Measurements from ENCODE around the gene DUSP10. TPM values are rescaled to one million over a fixed set of nuclear protein-coding genes. Genes with fewer than 3 reads are reported as not detected.
A peak's percentile ranks its signal among the peaks of the same experiment; 100 is the strongest.

Gene DUSP10
- total RNA-seq, 2 experiments from 2014 or later = 12.1 to 13.0 TPM

GRCh38 chr1:221765527-221765926 is 23.6 kb upstream of the DUSP10 start:
- CTCF ChIA-PET = interaction anchor here (1.2 to 1.8 kb wide), 2 partner anchors 11 to 23 kb away, joined by 4 to 7 read pairs; partner anchors contain the start of gene DUSP10
- H3K27ac Mint-ChIP-seq = no peak overlapping the region
- DNase-seq (no peak), ATAC-seq (no peak)
- H3K27me3 Mint-ChIP-seq (ENCODE audit: low read depth) = no peaks in the 10 kb centered on the region
- H3K4me3 Mint-ChIP-seq = no peak overlapping the region
- H3K9me3 Mint-ChIP-seq (ENCODE audit: insufficient read depth) = no peaks in the 10 kb centered on the region
- no peaks in the 10 kb centered on the region for H3K36me3 Mint-ChIP-seq (ENCODE audit: low read depth)
- POLR2A ChIA-PET = no interaction called here
- H3K4me1 Mint-ChIP-seq (ENCODE audit: low read depth) = peaks cover 38% of the 10 kb centered on the region

GRCh38 chr1:221762121-221762520 is 20.2 kb upstream of the DUSP10 start:
- peaks cover 2% of the 10 kb centered on the region for H3K36me3 Mint-ChIP-seq (ENCODE audit: low read depth)
- H3K4me3 Mint-ChIP-seq = no peak overlapping the region
- no peak for ATAC-seq
- H3K27ac Mint-ChIP-seq = no peak overlapping the region
- peaks cover 50% of the 10 kb centered on the region for H3K4me1 Mint-ChIP-seq (ENCODE audit: low read depth)
- POLR2A ChIA-PET = interaction anchor here (1.0 to 1.2 kb wide), 2 partner anchors 20 to 74 kb away, joined by 3 read pairs; partner anchors contain the start of gene DUSP10
- no peaks in the 10 kb centered on the region for H3K27me3 Mint-ChIP-seq (ENCODE audit: low read depth)
- CTCF ChIA-PET = interaction anchor here (0.7 to 2.4 kb wide), 5 partner anchors 12 to 62 kb away, joined by 3 to 11 read pairs (median 4); no protein-coding TSS in a partner anchor
- peaks cover 4% of the 10 kb centered on the region for H3K9me3 Mint-ChIP-seq (ENCODE audit: insufficient read depth)
- DNase-seq = no peak

DNA sequence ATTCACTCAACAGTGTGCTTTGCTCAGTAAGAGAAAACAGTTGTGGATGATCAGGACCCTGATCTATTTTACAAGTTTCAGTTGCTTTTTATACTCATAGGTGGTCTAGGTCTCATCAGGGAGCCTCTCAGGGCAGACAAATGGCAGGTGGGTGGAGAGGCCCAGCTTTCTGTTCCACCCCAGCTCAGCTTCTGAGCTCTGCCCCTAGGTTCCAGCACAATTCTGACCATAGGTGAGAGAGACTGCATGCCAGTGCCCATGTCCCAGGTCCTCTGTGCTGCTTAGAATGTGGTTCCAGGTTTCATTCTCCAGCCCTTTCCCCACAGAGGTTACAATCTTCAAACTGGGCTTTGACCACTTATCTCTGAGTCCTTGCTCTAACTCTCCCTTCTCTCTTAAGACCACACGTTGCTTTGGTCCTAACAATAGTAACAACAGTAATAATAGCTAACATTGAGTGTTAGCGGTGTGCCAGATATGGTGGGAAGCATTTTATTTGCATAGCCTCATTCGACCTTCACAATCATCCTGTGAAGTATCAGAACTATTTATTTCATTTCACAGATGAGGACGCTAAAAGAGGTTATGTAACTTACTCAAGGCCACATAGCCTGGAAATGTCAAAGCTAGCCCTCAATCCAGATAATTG is 19.6 kb upstream of the DUSP10 start:
- ATAC-seq (no peak), DNase-seq (no peak)
- peaks cover 7% of the 10 kb centered on the region for H3K9me3 Mint-ChIP-seq (ENCODE audit: insufficient read depth)
- H3K36me3 Mint-ChIP-seq (ENCODE audit: low read depth) = peaks cover 2% of the 10 kb centered on the region
- H3K27me3 Mint-ChIP-seq (ENCODE audit: low read depth) = no peaks in the 10 kb centered on the region
- ChIA-PET POLR2A (interaction anchor here (1.0 kb wide), 2 partner anchors 20 to 73 kb away, joined by 3 to 5 read pairs; partner anchors contain the start of gene DUSP10), CTCF (interaction anchor here (0.7 to 2.4 kb wide), 6 partner anchors 10 to 63 kb away, joined by 3 to 11 read pairs (median 4); no protein-coding TSS in a partner anchor)
- H3K4me1 Mint-ChIP-seq (ENCODE audit: low read depth) = peaks cover 48% of the 10 kb centered on the region
- H3K4me3 Mint-ChIP-seq = no peak overlapping the region
- H3K27ac Mint-ChIP-seq = no peak overlapping the region

- peaks cover 7% of the 10 kb centered on the region for H3K9me3 Mint-ChIP-seq (ENCODE audit: insufficient read depth)
- no peaks in the 10 kb centered on the region for H3K27me3 Mint-ChIP-seq (ENCODE audit: low read depth)
- H3K27ac Mint-ChIP-seq = no peak overlapping the region
- no peak for DNase-seq
- peaks cover 2% of the 10 kb centered on the region for H3K36me3 Mint-ChIP-seq (ENCODE audit: low read depth)
- POLR2A ChIA-PET = interaction anchor here (1.0 kb wide), 1 partner anchor 19 kb away, joined by 5 read pairs; the partner anchor contains the start of gene DUSP10
- H3K4me3 Mint-ChIP-seq = no peak overlapping the region
- peaks cover 50% of the 10 kb centered on the region for H3K4me1 Mint-ChIP-seq (ENCODE audit: low read depth)
- CTCF ChIA-PET = interaction anchor here (0.8 to 2.4 kb wide), 3 partner anchors 10 to 18 kb away, joined by 4 to 11 read pairs (median 6); no protein-coding TSS in a partner anchor
- no peak for ATAC-seq
Measured at GRCh38 chr1:221760911-221761310, 19.0 kb upstream of the DUSP10 start.

DNA sequence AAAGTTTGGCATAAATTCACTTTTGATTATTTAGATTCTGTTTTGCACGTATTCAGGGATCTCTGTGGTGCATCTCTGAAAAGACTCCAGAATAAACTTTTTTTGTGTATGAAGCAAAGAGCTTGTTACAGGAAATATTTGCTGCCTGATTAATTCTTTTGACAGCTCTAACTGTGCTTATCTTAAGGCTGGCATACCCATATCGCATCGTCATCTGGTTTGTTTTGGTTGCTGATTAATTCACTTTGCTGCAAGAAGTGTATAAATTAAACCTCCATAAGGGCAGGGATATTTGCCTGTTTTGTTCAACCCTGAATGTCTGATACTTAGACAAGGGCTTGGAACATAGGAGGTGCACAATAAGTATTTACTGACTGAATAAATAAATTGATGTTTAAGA is 17.5 kb upstream of the DUSP10 start:
- Mint-ChIP-seq H3K27me3 (ENCODE audit: low read depth) (no peaks in the 10 kb centered on the region), H3K36me3 (ENCODE audit: low read depth) (peaks cover 8% of the 10 kb centered on the region), H3K27ac (no peak overlapping the region), H3K4me1 (ENCODE audit: low read depth) (peaks cover 53% of the 10 kb centered on the region), H3K4me3 (no peak overlapping the region), H3K9me3 (ENCODE audit: insufficient read depth) (peaks cover 7% of the 10 kb centered on the region)
- CTCF ChIA-PET = interaction anchor here (0.9 to 3.0 kb wide), 5 partner anchors 9 to 696 kb away, joined by 3 to 18 read pairs (median 3); partner anchors contain the start of gene DUSP10
- ATAC-seq (no peak), DNase-seq (no peak)
- POLR2A ChIA-PET = interaction anchor here (1.1 to 1.5 kb wide), 2 partner anchors 16 to 68 kb away, joined by 3 to 4 read pairs; no protein-coding TSS in a partner anchor

GRCh38 chr1:221758455-221758854 is 16.6 kb upstream of the DUSP10 start:
- H3K4me3 Mint-ChIP-seq = no peak overlapping the region
- H3K4me1 Mint-ChIP-seq (ENCODE audit: low read depth) = peaks cover 61% of the 10 kb centered on the region
- ATAC-seq (no peak), DNase-seq (no peak)
- H3K27me3 Mint-ChIP-seq (ENCODE audit: low read depth) = no peaks in the 10 kb centered on the region
- H3K9me3 Mint-ChIP-seq (ENCODE audit: insufficient read depth) = peaks cover 14% of the 10 kb centered on the region
- H3K36me3 Mint-ChIP-seq (ENCODE audit: low read depth) = peaks cover 15% of the 10 kb centered on the region
- ChIA-PET POLR2A (interaction anchor here (1.1 to 1.5 kb wide), 2 partner anchors 15 to 69 kb away, joined by 3 to 4 read pairs; no protein-coding TSS in a partner anchor), CTCF (interaction anchor here (0.9 to 3.0 kb wide), 6 partner anchors 15 to 697 kb away, joined by 3 to 18 read pairs (median 4); partner anchors contain the start of gene DUSP10)
- H3K27ac Mint-ChIP-seq = peak overlapping the region; percentile 35

GRCh38 chr1:221756830-221757551 is 15.1 kb upstream of the DUSP10 start:
- H3K27ac Mint-ChIP-seq = no peak overlapping the region
- CTCF ChIA-PET = interaction anchor here (1.3 to 3.0 kb wide), 3 partner anchors 14 to 252 kb away, joined by 5 to 18 read pairs (median 9); partner anchors contain the start of gene DUSP10
- H3K4me3 Mint-ChIP-seq = no peak overlapping the region
- peaks cover 18% of the 10 kb centered on the region for H3K9me3 Mint-ChIP-seq (ENCODE audit: insufficient read depth)
- POLR2A ChIA-PET = interaction anchor here (0.6 to 1.2 kb wide), 3 partner anchors 17 to 70 kb away, joined by 3 to 4 read pairs (median 4); no protein-coding TSS in a partner anchor
- H3K36me3 Mint-ChIP-seq (ENCODE audit: low read depth) = peaks cover 19% of the 10 kb centered on the region
- no peak for ATAC-seq
- no peak for DNase-seq
- peaks cover 66% of the 10 kb centered on the region for H3K4me1 Mint-ChIP-seq (ENCODE audit: low read depth)
- no peaks in the 10 kb centered on the region for H3K27me3 Mint-ChIP-seq (ENCODE audit: low read depth)

GRCh38 chr1:221753828-221754188 is 11.9 kb upstream of the DUSP10 start:
- peaks cover 49% of the 10 kb centered on the region for H3K4me1 Mint-ChIP-seq (ENCODE audit: low read depth)
- peaks cover 27% of the 10 kb centered on the region for H3K36me3 Mint-ChIP-seq (ENCODE audit: low read depth)
- peaks cover 25% of the 10 kb centered on the region for H3K9me3 Mint-ChIP-seq (ENCODE audit: insufficient read depth)
- no peaks in the 10 kb centered on the region for H3K27me3 Mint-ChIP-seq (ENCODE audit: low read depth)
- H3K4me3 Mint-ChIP-seq = no peak overlapping the region
- no peak for DNase-seq
- ChIA-PET CTCF (interaction anchor here (1.0 to 1.3 kb wide), 2 partner anchors 10 to 12 kb away, joined by 3 to 6 read pairs; partner anchors contain the start of gene DUSP10), POLR2A (no interaction called here)
- no peak for ATAC-seq
- peak overlapping the region; percentile 68 for H3K27ac Mint-ChIP-seq

DNA sequence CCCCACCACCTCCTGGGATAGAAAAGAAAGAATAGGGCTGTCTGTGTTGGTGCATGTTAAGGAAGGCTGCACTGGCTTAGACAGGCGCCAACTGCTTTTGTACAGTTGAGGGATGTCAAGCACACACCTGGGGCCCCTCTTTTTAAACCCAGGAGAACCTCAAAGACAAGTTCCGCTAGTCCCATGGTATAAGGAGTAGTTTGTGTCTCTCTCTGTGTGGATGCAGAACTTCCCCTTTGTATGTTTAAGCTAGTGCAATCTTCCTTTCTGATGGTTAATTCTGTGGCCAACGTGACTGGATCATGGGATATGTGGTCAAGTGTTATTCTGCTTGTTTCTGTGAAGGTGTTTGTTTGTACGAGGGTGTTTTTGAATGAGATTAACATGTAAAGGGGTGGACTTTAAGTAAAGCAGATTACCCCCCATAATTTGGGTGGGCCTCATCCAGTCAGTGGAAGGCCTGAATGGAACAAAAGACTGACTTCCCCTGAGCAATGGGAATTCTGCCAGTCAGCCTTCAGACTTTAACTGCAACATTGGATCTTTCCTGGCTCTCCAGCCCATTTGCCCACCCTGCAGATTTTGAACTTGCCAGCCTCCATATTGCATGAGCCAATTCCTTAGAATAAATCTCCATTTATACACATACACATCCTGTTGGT is 9.5 kb upstream of the DUSP10 start:
- ChIA-PET POLR2A (interaction anchor here (0.9 kb wide), 1 partner anchor 10 kb away, joined by 4 read pairs; the partner anchor contains the start of gene DUSP10), CTCF (no interaction called here)
- peaks cover 25% of the 10 kb centered on the region for H3K36me3 Mint-ChIP-seq (ENCODE audit: low read depth)
- ATAC-seq (no peak), DNase-seq (no peak)
- H3K4me1 Mint-ChIP-seq (ENCODE audit: low read depth) = peaks cover 38% of the 10 kb centered on the region
- H3K9me3 Mint-ChIP-seq (ENCODE audit: insufficient read depth) = peaks cover 18% of the 10 kb centered on the region
- H3K27ac Mint-ChIP-seq = no peak overlapping the region
- no peaks in the 10 kb centered on the region for H3K27me3 Mint-ChIP-seq (ENCODE audit: low read depth)
- H3K4me3 Mint-ChIP-seq = no peak overlapping the region

GRCh38 chr1:221748981-221749380 is 7.1 kb upstream of the DUSP10 start:
- DNase-seq = no peak
- H3K36me3 Mint-ChIP-seq (ENCODE audit: low read depth) = peaks cover 16% of the 10 kb centered on the region
- no peak for ATAC-seq
- CTCF ChIA-PET = no interaction called here
- peaks cover 15% of the 10 kb centered on the region for H3K9me3 Mint-ChIP-seq (ENCODE audit: insufficient read depth)
- H3K27ac Mint-ChIP-seq = no peak overlapping the region
- H3K4me1 Mint-ChIP-seq (ENCODE audit: low read depth) = peaks cover 29% of the 10 kb centered on the region
- no peak overlapping the region for H3K4me3 Mint-ChIP-seq
- H3K27me3 Mint-ChIP-seq (ENCODE audit: low read depth) = no peaks in the 10 kb centered on the region
- POLR2A ChIA-PET = interaction anchor here (0.5 kb wide), 1 partner anchor 152 kb away, joined by 3 read pairs; no protein-coding TSS in a partner anchor

DNA sequence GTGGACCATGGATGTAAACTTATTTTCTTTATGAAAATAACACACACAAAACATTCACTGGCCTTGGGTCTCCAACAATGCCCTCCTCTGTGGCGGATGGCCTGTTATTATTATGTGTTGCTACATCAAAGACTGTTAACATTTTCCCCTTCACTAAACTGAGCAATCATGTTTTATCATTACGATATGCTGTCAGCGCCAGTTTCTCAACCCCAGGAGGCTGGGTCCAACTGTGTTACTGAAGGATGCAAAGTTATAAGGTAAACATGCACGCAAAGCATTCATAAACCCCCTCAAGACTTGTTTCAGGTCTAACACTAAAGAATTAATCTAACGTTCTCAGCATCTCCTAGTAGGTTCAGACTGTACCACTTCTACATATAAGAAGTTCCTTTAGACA is 6.0 kb upstream of the DUSP10 start:
- Mint-ChIP-seq H3K36me3 (ENCODE audit: low read depth) (peaks cover 8% of the 10 kb centered on the region), H3K27ac (no peak overlapping the region), H3K27me3 (ENCODE audit: low read depth) (no peaks in the 10 kb centered on the region), H3K4me3 (no peak overlapping the region), H3K9me3 (ENCODE audit: insufficient read depth) (peaks cover 8% of the 10 kb centered on the region), H3K4me1 (ENCODE audit: low read depth) (peaks cover 29% of the 10 kb centered on the region)
- DNase-seq = no peak
- ATAC-seq = no peak
- POLR2A ChIA-PET = no interaction called here
- CTCF ChIA-PET = no interaction called here
